ENCODE measurements around the gene GNG4.
"Not testable (repeated sequence)": the region's sequence is repeated elsewhere in the genome, so short reads cannot be mapped to it uniquely, and the experiment has no call there.

GNG4 gene

GRCh38 chr1:235622936-235623779 is 26.4 kb downstream of the GNG4 start:
- DNase-seq (ENCODE audit: low spot score) = no peak
- TF ChIP-seq, protein P1, sequence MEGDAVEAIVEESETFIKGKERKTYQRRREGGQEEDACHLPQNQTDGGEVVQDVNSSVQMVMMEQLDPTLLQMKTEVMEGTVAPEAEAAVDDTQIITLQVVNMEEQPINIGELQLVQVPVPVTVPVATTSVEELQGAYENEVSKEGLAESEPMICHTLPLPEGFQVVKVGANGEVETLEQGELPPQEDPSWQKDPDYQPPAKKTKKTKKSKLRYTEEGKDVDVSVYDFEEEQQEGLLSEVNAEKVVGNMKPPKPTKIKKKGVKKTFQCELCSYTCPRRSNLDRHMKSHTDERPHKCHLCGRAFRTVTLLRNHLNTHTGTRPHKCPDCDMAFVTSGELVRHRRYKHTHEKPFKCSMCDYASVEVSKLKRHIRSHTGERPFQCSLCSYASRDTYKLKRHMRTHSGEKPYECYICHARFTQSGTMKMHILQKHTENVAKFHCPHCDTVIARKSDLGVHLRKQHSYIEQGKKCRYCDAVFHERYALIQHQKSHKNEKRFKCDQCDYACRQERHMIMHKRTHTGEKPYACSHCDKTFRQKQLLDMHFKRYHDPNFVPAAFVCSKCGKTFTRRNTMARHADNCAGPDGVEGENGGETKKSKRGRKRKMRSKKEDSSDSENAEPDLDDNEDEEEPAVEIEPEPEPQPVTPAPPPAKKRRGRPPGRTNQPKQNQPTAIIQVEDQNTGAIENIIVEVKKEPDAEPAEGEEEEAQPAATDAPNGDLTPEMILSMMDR (IDR thresholded peaks at IDR 0.05; ENCODE audit: extremely low read depth, missing control alignments) = no peak

- DNase-seq (ENCODE audit: low spot score) = not testable (repeated sequence)
These were observed 30.4 kb downstream of the GNG4 start for GRCh38 chr1:235619149-235619548.

DNA sequence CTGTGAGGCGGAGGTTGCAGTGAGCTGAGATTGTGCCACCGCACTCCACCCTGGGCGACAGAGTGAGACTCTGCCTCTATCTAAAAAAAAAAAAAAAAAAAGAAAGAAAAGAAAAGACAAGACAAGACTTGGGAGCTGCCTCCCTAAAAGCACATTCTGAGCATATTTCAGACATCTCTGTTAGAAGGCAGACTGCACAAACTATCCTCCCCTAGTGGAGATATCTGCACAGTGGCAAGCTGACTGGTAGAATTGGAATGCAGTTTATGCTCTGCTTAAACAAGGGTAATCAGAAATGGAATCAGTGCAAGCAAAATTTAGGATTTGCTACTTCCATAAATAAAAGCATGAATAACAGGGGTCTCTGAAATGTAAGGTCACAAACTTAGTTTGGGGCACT is 31.8 kb downstream of the GNG4 start:
- no peak for DNase-seq (ENCODE audit: low spot score)
- TF ChIP-seq, protein P1 (IDR thresholded peaks at IDR 0.05; ENCODE audit: extremely low read depth, missing control alignments) = no peak

- no peak for DNase-seq (ENCODE audit: low spot score)
- TF ChIP-seq, protein P1 (IDR thresholded peaks at IDR 0.05; ENCODE audit: extremely low read depth, missing control alignments) = no peak
These were observed 32.4 kb downstream of the GNG4 start for GRCh38 chr1:235617140-235617539.

GRCh38 chr1:235614442-235614954 is 35.1 kb downstream of the GNG4 start:
- TF ChIP-seq, protein P1 (IDR thresholded peaks at IDR 0.05; ENCODE audit: extremely low read depth, missing control alignments) = no peak

DNA sequence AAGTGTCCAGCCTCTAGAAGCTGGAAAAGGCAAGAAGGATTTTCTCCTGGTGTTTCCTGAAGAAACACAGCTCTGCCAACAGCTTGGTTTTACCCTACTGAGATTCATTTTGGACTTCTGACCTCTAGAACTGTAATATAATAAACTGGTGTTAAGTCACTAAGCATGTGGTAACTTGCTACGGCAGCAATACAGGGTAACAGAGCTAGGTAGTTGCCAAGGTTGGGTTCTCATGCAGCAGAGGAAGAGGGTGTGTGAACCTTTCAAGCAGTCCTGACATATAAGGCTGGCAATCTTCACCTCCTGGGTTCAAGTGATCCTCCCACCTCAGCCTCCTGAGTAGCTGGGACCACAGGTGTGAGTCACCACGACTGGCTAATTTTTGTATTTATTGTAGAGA is 36.0 kb downstream of the GNG4 start:
- TF ChIP-seq, protein P1 (IDR thresholded peaks at IDR 0.05; ENCODE audit: extremely low read depth, missing control alignments) = no peak
- no peak for DNase-seq (ENCODE audit: low spot score)

More at GRCh38 chr1:235614442-235614954, 35.1 kb downstream of the GNG4 start:
- DNase-seq (ENCODE audit: low spot score) = no peak

GRCh38 chr1:235612761-235613160 is 36.8 kb downstream of the GNG4 start:
- TF ChIP-seq, protein P1 (IDR thresholded peaks at IDR 0.05; ENCODE audit: extremely low read depth, missing control alignments) = no peak
- no peak for DNase-seq (ENCODE audit: low spot score)

DNA sequence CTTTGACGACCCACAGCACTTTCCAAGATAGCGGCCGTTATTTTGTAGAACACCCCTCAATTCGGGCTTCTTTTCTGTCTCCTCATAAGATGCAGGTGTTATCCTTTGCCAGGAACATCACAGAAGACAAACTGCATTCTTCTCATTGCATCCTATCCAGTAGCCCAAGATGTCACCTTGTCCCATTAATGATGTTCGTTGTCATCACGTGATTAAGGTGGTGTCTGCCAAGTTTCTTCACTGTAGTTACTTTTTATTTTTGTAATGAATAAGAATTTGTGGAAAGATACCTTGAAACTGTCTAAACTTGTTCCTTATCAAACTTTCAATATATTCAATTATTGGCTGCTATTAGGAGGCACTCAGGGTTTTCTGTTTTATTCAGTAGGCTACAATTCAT is 39.4 kb downstream of the GNG4 start:
- TF ChIP-seq, protein P1 (IDR thresholded peaks at IDR 0.05; ENCODE audit: extremely low read depth, missing control alignments) = no peak
- DNase-seq (ENCODE audit: low spot score) = no peak

Measured in GM20000 (cell line).